Transverse colon (tissue), 4 donors: ENCODE results near the gene ZNF101. TPM values are rescaled to one million over a fixed set of nuclear protein-coding genes. Genes with fewer than 3 reads are reported as not detected.
"Not testable (repeated sequence)": the region's sequence is repeated elsewhere in the genome, so short reads cannot be mapped to it uniquely, and the experiment has no call there.

ENCODE experiments used
- DNase-seq: peaks from one replicate; pipeline ENCODE4 v3.0.0-alpha.2; 2019
- H3K27ac ChIP-seq, 4 donors: fragments of 200-600 bp; sonication (generic); 2 replicates each; pipeline ENCODE4 v1.5.1; 2016 to 2018; ENCODE audit warnings: inconsistent platforms in 4 of 4
- H3K27me3 ChIP-seq: fragments of 200-600 bp; sonication (generic); 2 replicates; pipeline ENCODE4 v1.5.1; 2017; ENCODE audit warnings: inconsistent platforms
- H3K36me3 ChIP-seq, 4 donors: fragments of 200-600 bp; sonication (generic); 2 replicates each; pipeline ENCODE4 v1.5.1; 2017 to 2019; ENCODE audit warnings: inconsistent platforms in 4 of 4
- H3K4me1 ChIP-seq, 4 donors: fragments of 200-600 bp; sonication (generic); 2 replicates each; pipeline ENCODE4 v1.5.1; 2017 to 2020; ENCODE audit warnings: inconsistent platforms in 4 of 4
- H3K4me3 ChIP-seq, 4 donors: fragments of 200-600 bp; sonication (generic); 1 replicate in 1 of 4; 2 replicates in 3 of 4; pipeline versions ENCODE4 v1.5.1 to v1.6.1; 2017 to 2019; ENCODE audit warnings: inconsistent platforms in 4 of 4
- H3K9me3 ChIP-seq, 2 donors: fragments of 200-600 bp; sonication (generic); 2 replicates each; pipeline ENCODE4 v1.5.1; 2017 to 2019; ENCODE audit warnings: inconsistent platforms in 2 of 2
- EP300 ChIP-seq: sonication (generic); formaldehyde crosslinking; IDR thresholded peaks from one replicate; pipeline ENCODE4 v1.6.1; 2017; ENCODE audit warnings: antibody characterized with exemption, low read depth
- POLR2A ChIP-seq: fragments of 450-650 bp; IDR thresholded peaks from one replicate; pipeline ENCODE4 v1.6.1; 2016; ENCODE audit warnings: antibody characterized with exemption, mild to moderate bottlenecking, moderate library complexity
- POLR2AphosphoS5 ChIP-seq, 3 donors: sonication (generic); formaldehyde crosslinking; IDR thresholded peaks; one replicate each; pipeline ENCODE4 v1.6.1; 2016; ENCODE audit warnings: antibody characterized with exemption in 3 of 3
- WGBS, 2 donors: methylation state at CpG; one replicate each; pipeline ENCODE4 v1.1.5; 2018; ENCODE audit warnings: low coverage in 1 of 2; 5-methylcytosine and 5-hydroxymethylcytosine counted together
- in situ Hi-C, 4 donors: fragments of 200-750 bp; cut with MboI; loops; one replicate each; pipeline versions ENCODE4 v1.15.0 to v1.15.1; 2017; ENCODE audit warnings: low sequenced_read_pairs in 3 of 4, low pct_ligation_motif_present in 1 of 4, low pct_unique_long_range_greater_than_20kb in 1 of 4
- intact Hi-C: fragments of 100-400 bp; cut with DNase I; formaldehyde crosslinking; loops from one replicate; pipeline ENCODE4 v1.15.1; 2023; ENCODE audit warnings: low total_unique reads
- total RNA-seq, 4 donors: library from RNA; depleted of rRNA; stranded (reverse); fragments of >200 nt; gene quantifications; one replicate each; pipeline ENCODE4 v1.1.0, GENCODE V29; 2016
- TF ChIP-seq, protein P1 (sequence below), 5 experiments: fragments of 200-600 bp in 3 of 5; fragments of 450-650 bp in 2 of 5; sonication (generic) in 3 of 5; IDR thresholded peaks; 1 replicate in 2 of 5; 2 replicates in 3 of 5; pipeline ENCODE4 v1.5.1; 2016 to 2017; ENCODE audit warnings: antibody characterized with exemption in 5 of 5, inconsistent platforms in 3 of 5, mild to moderate bottlenecking in 2 of 5, moderate library complexity in 1 of 5

Gene ZNF101
- total RNA-seq, 4 donors from 2014 or later: 6.8 to 16.8 (median 11.1) TPM

DNA sequence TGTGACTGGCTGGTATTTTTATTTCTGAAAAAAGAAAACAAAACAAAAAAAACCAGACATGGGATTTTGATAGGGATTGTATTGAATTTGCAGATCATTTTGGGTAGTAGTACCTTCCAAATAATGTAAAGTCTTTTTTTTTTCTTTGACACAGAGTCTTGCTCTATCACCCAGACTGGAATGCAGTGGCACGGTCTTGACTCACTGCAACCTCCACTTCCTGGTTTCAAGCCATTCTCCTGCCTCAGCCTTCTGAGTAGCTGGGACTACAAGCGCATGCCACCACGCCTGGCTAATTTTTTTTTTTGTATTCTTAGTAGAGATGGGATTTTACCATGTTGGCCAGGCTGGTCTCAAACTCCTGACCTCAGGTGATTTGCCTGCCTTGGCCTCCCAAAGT lies 4.2 kb downstream of the ZNF101 start:
- Histone ChIP-seq H3K27ac (no peak overlapping the region), H3K4me3 (no peak overlapping the region), H3K4me1 (peaks cover 9 to 16% (median 12%) of the 10 kb centered on the region in 4 donors), H3K27me3 (no peaks in the 10 kb centered on the region), H3K9me3 (peaks cover 6 to 7% of the 10 kb centered on the region in 2 donors), H3K36me3 (peaks cover 0 to 57% (median 15%) of the 10 kb centered on the region in 4 donors)
- TF ChIP-seq, protein P1, sequence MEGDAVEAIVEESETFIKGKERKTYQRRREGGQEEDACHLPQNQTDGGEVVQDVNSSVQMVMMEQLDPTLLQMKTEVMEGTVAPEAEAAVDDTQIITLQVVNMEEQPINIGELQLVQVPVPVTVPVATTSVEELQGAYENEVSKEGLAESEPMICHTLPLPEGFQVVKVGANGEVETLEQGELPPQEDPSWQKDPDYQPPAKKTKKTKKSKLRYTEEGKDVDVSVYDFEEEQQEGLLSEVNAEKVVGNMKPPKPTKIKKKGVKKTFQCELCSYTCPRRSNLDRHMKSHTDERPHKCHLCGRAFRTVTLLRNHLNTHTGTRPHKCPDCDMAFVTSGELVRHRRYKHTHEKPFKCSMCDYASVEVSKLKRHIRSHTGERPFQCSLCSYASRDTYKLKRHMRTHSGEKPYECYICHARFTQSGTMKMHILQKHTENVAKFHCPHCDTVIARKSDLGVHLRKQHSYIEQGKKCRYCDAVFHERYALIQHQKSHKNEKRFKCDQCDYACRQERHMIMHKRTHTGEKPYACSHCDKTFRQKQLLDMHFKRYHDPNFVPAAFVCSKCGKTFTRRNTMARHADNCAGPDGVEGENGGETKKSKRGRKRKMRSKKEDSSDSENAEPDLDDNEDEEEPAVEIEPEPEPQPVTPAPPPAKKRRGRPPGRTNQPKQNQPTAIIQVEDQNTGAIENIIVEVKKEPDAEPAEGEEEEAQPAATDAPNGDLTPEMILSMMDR (IDR thresholded peaks at IDR 0.05): no peak
- TF ChIP-seq POLR2AphosphoS5 (IDR thresholded peaks at IDR 0.05): no peak
- DNase-seq: no peak
- in situ Hi-C loops (no loop called here), intact Hi-C loops (no loop called here)
- 91 to 93% methylated on average over 2 to 3 of the region's 3 CpGs for WGBS, 2 donors

DNA sequence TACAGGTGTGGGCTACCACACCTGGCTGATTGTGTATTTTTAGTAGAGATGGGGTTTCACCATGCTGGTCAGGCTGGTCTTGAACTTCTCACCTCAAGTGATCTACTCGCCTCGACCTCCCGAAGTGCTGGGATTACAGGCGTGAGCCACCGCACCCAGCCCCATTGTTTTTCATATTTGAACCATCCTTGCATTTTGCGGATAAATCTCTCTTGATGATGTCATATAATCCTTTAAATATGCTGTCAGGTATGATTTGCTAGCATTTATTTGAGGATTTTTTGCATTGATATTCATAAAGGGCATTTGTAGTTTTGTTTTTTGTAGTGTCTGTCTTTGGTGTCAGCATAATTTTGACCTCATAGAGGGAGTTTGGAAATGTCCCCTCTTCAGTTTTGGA lies 5.7 kb downstream of the ZNF101 start:
- TF ChIP-seq EP300 (no peak), POLR2AphosphoS5 (IDR thresholded peaks at IDR 0.05) (no peak), POLR2A (no peak)
- TF ChIP-seq, protein P1 (IDR thresholded peaks at IDR 0.05): no peak
- WGBS, 2 donors: 98 to 100% methylated on average over 6 of the region's 6 CpGs
- no peak overlapping the region for H3K27ac ChIP-seq
- in situ Hi-C loops: no loop called here
- no peak for DNase-seq
- H3K4me3 ChIP-seq: no peak overlapping the region
- peaks cover 9 to 12% (median 10%) of the 10 kb centered on the region in 4 donors for H3K4me1 ChIP-seq
- H3K9me3 ChIP-seq: peaks cover 18 to 19% of the 10 kb centered on the region in 2 donors
- H3K36me3 ChIP-seq: peaks cover 0 to 72% (median 22%) of the 10 kb centered on the region in 4 donors
- no peaks in the 10 kb centered on the region for H3K27me3 ChIP-seq
- intact Hi-C loops: no loop called here

DNA sequence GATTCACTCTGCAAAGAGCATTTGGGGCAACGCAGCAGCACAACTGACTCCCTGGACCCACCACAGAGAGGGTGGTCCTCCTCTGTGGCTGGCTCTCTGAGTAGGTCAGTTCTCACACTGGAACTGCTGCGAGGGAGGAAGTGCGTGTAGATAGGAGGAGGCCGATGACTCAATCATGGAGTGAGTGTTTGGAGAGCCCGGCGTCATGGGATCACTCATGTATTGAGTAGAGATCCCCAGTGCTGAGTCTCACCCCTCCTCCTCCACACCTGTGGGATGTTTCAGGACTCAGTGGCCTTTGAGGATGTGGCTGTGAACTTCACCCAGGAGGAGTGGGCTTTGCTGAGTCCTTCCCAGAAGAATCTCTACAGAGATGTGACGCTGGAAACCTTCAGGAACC lies 8.9 kb downstream of the ZNF101 start:
- Histone ChIP-seq H3K27me3 (no peaks in the 10 kb centered on the region), H3K36me3 (peaks cover 0 to 89% (median 29%) of the 10 kb centered on the region in 4 donors), H3K27ac (no peak overlapping the region), H3K9me3 (peaks cover 41% of the 10 kb centered on the region in 2 donors), H3K4me3 (no peak overlapping the region), H3K4me1 (no peaks in the 10 kb centered on the region)
- in situ Hi-C loops (no loop called here), intact Hi-C loops (no loop called here)
- TF ChIP-seq POLR2AphosphoS5 (IDR thresholded peaks at IDR 0.05) (no peak), POLR2A (no peak), EP300 (no peak)
- TF ChIP-seq, protein P1 (IDR thresholded peaks at IDR 0.05): no peak
- no peak for DNase-seq
- WGBS, 2 donors: 88 to 100% methylated on average over 2 to 7 of the region's 7 CpGs

DNA sequence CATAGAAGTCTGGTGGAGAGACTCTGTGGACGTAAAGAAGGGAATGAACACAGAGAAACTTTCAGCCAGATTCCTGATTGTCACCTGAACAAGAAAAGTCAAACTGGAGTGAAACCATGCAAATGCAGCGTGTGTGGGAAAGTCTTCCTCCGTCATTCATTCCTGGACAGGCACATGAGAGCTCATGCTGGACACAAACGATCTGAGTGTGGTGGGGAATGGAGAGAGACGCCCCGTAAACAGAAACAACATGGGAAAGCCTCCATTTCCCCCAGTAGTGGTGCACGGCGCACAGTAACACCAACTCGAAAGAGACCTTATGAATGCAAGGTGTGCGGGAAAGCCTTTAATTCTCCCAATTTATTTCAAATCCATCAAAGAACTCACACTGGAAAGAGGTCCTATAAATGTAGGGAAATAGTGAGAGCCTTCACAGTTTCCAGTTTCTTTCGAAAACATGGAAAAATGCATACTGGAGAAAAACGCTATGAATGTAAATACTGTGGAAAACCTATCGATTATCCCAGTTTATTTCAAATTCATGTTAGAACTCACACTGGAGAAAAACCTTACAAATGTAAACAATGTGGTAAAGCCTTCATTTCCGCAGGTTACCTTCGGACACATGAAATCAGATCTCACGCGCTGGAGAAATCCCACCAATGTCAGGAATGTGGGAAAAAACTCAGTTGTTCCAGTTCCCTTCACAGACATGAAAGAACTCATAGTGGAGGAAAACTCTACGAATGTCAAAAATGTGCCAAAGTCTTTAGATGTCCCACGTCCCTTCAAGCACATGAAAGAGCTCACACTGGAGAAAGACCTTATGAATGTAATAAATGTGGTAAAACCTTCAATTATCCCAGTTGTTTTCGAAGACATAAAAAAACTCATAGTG lies 10.8 kb downstream of the ZNF101 start:
- no peaks in the 10 kb centered on the region for H3K27me3 ChIP-seq
- H3K36me3 ChIP-seq: peaks cover 0 to 71% (median 27%) of the 10 kb centered on the region in 4 donors
- DNase-seq: no peak
- H3K27ac ChIP-seq: no peak overlapping the region
- TF ChIP-seq EP300 (no peak), POLR2AphosphoS5 (IDR thresholded peaks at IDR 0.05) (no peak), POLR2A (no peak)
- H3K9me3 ChIP-seq: peaks cover 44 to 48% of the 10 kb centered on the region in 2 donors
- H3K4me1 ChIP-seq: no peaks in the 10 kb centered on the region
- 93 to 98% methylated on average over 18 to 20 of the region's 20 CpGs for WGBS, 2 donors
- no peak overlapping the region for H3K4me3 ChIP-seq
- in situ Hi-C loops: no loop called here
- intact Hi-C loops: no loop called here

- H3K4me1 ChIP-seq, H3K27ac ChIP-seq, intact Hi-C loops, H3K27me3 ChIP-seq, H3K4me3 ChIP-seq, H3K36me3 ChIP-seq, in situ Hi-C loops, DNase-seq: not testable (repeated sequence)
- peaks cover 23 to 35% of the 10 kb centered on the region in 2 donors for H3K9me3 ChIP-seq
- WGBS, 2 donors: 98 to 100% methylated on average over 4 to 15 of the region's 15 CpGs
Measured at GRCh38 chr19:19686119-19686518, 17.5 kb downstream of the ZNF101 start.
